ENCODE measurements around the gene DAZAP1.
"Not testable (repeated sequence)": the region's sequence is repeated elsewhere in the genome, so short reads cannot be mapped to it uniquely, and the experiment has no call there.

Gene DAZAP1

GRCh38 chr19:1438933-1439354 is 31.6 kb downstream of the DAZAP1 start:
- DNase-seq (ENCODE audit: low spot score): no peak
- TF ChIP-seq CTCF (IDR thresholded peaks at IDR 0.05; ENCODE audit: extremely low read depth, missing control alignments): no peak

GRCh38 chr19:1439525-1440417 is 32.4 kb downstream of the DAZAP1 start:
- DNase-seq (ENCODE audit: low spot score): not testable (repeated sequence)

GRCh38 chr19:1440418-1440801 is 33.0 kb downstream of the DAZAP1 start:
- TF ChIP-seq CTCF (IDR thresholded peaks at IDR 0.05; ENCODE audit: extremely low read depth, missing control alignments): no peak
- DNase-seq (ENCODE audit: low spot score): no peak

GRCh38 chr19:1441022-1441426 is 33.6 kb downstream of the DAZAP1 start:
- TF ChIP-seq CTCF (IDR thresholded peaks at IDR 0.05; ENCODE audit: extremely low read depth, missing control alignments): no peak
- no peak for DNase-seq (ENCODE audit: low spot score)

GRCh38 chr19:1441677-1442438 is 34.5 kb downstream of the DAZAP1 start:
- TF ChIP-seq CTCF (IDR thresholded peaks at IDR 0.05; ENCODE audit: extremely low read depth, missing control alignments): no peak
- no peak for DNase-seq (ENCODE audit: low spot score)

- TF ChIP-seq CTCF (IDR thresholded peaks at IDR 0.05; ENCODE audit: extremely low read depth, missing control alignments): peak; percentile 98
- DNase-seq (ENCODE audit: low spot score): peak; percentile 98
Observed at GRCh38 chr19:1445185-1445931, 38.0 kb downstream of the DAZAP1 start.

GRCh38 chr19:1445932-1446712 is 38.7 kb downstream of the DAZAP1 start:
- TF ChIP-seq CTCF (IDR thresholded peaks at IDR 0.05; ENCODE audit: extremely low read depth, missing control alignments): no peak
- DNase-seq (ENCODE audit: low spot score): peak; percentile 76

Data from GM20000 (cell line).